NCI-H460 (cell line): ENCODE data around the gene NR2C2. TPM values are rescaled to one million over a fixed set of nuclear protein-coding genes. Genes with fewer than 3 reads are reported as not detected.

Experiments
- DNase-seq: peaks from one replicate; pipeline ENCODE4 v3.0.0-alpha.2; 2016; ENCODE audit warnings: low read depth; ENCODE audit errors: extremely low read depth
- total RNA-seq: library from RNA; depleted of rRNA; stranded (reverse); fragments of >200 nt; shearing (Covaris generic); gene quantifications from 2 replicates; pipeline ENCODE4 v1.2.3, GENCODE V29; 2014

Gene NR2C2
- total RNA-seq, 1 experiment from 2014 or later = 19.2 TPM

GRCh38 chr3:15014606-15015328 is 67.4 kb downstream of the NR2C2 start:
- DNase-seq = no peak

DNA sequence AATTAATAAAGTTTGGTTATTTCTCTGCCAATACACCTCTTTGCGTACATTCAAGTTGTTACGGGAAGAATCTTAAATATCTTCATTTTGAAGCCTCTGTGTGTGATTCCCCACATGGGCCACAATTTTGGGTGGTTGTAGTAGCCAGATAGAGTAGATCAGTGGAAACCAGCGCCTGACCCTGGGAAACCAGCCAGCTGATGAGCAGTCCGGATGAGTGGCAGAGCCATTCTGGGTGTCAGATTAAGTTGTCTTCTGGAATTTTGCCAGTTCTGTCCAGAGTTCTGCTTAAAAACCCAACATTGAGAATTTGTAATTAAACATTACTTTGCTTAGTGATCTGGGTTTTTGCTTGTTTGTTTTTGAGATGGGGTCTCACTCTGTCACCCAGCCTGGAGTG is 68.1 kb downstream of the NR2C2 start:
- DNase-seq = no peak

DNA sequence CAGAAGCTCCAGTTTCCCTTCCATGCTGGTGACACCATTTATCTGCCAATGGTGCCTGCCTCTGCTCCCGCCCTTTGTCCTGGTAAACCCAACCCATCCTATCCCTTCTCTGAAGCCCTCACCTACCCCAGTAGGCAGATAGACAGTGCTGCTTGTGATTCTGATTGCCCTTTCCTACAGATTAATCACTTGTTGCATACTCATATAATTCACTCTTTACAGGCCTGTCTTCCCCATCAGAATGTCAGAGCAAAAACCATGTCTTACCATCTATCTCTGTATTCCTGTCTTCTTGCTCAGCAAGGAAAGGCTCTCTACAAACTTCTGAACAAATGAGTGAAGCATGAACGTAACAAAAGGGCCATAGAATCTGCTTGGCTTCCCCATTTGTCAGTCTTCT is 69.8 kb downstream of the NR2C2 start:
- DNase-seq = no peak

DNA sequence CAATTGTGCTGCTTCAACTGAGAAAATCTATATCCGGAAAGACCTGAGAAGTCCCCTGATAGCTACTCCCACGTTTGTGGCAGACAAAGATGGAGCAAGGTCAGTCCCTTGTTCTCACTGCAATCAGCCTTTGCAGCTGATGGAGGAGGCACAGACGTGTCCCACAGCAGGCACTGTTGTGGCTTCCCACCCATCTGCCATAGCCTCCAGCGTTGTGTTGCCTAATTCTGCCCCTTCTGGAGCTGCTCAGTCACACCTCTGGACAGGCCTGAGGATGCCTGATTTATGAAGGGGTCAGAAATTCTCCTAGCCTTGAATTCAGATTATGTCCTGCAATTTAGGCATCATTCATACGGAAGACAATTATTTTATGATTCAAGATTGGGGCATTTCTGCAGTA is 75.9 kb downstream of the NR2C2 start:
- DNase-seq = no peak

DNA sequence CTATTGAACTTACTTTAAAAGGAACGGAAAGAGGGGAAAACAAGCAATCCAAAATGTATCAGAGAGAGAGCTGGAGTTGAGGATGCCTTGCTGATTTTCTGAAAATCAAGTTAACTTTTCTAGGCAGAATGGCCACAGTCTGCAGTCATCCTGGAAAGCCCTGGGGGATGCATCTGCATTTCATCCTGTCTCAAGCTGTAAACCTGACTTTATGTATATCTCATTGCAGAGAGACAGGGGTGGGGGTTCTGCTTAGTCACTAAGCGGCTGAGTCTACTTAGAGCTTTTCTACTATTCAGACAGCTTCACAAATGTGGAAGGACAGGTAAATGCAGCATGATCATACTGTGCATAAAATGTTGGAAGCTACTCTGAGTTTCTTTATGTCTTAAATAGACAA is 76.3 kb downstream of the NR2C2 start:
- no peak for DNase-seq

GRCh38 chr3:15029625-15030024 is 82.2 kb downstream of the NR2C2 start:
- DNase-seq = no peak

DNA sequence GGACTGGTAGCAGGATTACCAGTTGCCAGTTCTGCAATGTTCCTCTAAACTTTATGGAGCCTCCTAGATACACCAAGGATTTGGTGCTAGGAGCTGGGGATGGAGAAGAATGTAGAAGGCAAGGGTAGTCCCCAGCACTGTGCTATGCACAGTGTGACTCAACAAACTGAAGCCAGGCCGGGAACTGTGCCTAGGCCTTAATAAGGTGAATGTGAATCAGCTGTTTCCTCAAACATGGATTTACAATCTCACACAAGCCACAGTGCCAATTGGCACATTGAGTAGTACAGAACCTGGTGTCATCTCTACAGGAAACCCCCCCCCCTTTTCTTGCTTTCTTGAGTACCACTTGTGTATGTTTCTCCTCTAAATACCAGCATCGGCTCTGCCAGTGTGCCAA is 85.3 kb downstream of the NR2C2 start:
- no peak for DNase-seq

DNA sequence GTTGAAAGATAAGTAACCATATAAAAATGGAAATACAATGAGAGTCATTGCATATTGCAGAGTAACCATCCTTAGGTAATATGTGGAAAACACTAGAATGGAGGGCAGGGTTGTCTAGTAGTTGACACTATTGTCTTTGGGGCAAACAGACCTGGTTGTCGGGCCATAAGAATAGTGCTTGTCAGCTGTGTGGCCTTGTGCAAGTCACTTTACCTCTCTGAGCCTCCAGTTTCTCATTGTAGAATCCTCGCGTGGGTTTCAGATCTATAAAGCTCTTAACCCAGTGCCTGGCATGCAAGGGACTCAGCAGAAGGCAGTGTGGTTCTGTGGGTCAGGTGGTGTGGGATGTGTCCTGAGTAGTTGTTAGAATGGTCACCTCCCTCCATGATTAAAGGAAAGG is 85.7 kb downstream of the NR2C2 start:
- DNase-seq = no peak

- DNase-seq = no peak
These were observed 90.9 kb downstream of the NR2C2 start for GRCh38 chr3:15038306-15038705.

- DNase-seq = no peak
These were observed 93.5 kb downstream of the NR2C2 start for GRCh38 chr3:15040844-15041243.

DNA sequence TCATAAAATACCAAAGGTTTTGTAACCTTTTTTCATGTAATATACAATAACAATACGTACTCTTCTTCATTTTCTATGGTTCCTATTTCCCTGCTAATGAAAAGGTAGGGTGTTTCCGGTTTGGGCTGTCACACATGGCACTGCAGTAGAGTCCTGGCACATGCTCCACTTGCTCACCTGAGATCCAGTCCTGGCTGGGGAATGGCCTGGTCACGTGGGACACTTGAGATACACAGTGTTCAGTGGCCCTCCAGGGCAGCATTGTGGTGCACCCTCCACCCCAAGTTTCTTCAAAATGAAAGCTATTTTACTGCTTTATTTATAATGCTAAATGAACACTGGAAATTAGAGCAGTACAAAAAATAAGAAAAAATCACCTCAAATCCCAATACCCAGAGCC is 94.6 kb downstream of the NR2C2 start:
- DNase-seq = no peak

DNA sequence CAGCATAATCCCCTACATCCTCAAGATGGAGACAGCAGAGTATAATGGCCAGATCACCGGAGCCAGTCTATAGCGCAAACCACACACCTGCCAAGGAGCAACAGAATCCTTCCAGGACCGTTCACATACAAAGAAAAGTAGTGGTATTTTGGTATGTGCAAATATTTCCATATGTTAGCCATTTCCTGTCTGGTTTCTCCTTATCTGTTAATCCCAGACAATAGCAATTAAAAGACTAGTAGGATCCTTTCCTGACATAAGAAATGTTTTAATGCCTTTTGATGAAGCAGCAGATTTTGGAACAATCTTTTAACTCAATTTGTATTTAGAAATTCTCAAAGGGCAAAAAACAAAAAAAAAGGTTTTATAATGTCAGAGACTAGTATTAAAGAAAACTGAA is 95.6 kb downstream of the NR2C2 start:
- DNase-seq = no peak

DNA sequence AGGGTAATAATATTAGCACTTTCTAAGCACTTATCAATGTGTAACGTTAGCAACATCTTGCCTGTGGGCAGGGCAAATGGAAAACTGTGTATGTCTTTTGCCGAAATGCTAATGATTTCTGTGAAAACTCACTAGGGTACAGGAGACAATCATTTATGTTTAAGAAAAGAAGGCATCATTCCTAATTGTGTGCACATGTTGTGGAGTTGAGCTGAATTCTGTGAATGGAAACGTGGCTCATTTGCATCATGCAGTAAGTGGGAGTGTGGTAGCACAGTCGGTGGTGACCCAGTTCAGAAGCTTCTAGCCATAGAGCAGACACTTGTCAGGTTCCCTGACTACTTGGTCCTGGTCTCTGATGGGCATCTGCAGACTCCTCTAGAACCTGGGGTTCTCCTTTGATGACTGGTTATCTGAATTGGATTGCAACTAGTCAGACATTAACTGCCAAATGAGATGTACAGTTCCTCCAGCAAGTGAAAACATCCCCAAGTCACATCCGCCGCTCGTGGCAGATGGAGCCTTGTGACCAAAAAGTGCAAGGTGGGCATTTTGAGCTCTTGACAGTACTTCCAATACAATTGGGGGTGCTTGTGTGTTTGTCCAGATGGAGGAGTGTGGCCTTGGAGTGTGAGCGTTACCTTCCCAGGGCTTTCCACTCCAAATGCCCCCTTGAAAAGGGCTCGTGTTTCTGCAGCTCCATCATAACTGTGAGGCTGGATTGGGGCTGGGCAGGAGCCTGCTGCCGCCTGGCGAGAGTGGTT is 96.2 kb downstream of the NR2C2 start:
- no peak for DNase-seq

DNA sequence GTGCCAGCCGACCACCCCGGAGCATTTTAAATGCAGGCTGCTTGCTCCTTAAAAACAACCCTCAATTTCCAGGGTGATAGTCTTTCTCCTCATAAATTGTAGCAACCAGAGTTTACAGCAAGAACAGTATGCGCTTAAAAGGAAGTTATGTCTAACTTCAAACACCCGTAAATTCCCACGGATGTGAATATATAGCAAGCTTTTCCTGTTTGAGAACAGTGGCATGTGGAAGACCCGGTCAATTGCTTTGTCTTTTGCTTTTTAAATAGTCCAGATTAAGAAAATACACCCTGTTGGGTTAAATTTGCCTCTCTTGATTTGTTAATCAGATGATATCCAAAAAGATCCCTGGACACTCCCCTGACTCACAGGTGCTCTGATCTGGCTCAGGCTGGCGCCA is 96.9 kb downstream of the NR2C2 start:
- DNase-seq = no peak

DNA sequence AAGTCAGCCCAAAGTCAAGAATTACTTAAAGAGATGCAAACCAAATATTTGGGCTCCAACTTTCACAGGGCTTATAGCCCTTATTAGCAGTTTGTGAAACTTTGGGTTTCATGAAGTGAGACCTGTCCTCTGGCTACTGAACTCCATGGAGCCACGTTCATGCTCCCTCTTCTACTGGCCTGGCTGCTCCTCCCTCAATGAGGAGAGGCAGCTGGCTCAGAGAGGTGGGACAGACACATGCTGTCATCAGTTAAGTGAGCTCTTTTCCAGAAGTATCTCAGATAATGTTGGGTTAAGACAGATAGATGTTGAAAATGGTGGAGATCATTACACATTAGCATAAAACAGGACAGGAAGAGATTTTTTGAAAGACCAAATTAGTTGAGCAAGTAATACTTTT is 98.3 kb downstream of the NR2C2 start:
- DNase-seq = no peak

GRCh38 chr3:15049584-15049983 is 102.2 kb downstream of the NR2C2 start:
- DNase-seq = no peak

DNA sequence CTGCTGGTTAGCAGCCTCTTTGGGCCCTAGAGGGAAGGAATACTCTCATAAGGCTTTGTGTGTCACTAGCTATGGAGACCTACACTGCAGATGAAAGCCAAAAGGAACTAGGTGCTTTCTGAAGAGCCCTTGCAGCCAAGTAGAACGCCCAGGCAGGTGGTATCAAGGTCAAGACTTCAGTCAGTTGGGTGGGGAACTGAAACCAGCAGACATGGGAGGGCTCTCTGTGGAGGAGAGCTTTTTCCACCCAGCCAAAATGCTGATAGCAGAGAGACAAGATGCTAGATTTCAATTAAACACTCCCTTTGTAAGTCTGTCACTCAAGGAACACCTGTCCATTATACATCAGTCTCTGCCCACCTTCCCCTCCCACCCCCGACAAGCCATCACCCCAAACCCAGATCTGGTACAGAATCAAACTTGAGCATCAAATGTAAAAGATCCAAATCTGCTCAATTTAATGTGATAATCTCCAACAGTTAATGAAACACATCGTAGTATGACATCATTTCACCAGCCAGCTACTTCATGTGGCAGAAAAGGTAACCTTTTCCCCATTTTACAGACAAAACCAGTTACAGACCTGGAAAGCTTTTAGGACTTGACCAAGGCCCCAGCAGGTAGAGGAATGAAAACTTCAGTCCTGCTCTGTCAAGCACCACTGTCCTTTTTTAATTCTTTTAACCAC is 103.2 kb downstream of the NR2C2 start:
- DNase-seq = no peak

DNA sequence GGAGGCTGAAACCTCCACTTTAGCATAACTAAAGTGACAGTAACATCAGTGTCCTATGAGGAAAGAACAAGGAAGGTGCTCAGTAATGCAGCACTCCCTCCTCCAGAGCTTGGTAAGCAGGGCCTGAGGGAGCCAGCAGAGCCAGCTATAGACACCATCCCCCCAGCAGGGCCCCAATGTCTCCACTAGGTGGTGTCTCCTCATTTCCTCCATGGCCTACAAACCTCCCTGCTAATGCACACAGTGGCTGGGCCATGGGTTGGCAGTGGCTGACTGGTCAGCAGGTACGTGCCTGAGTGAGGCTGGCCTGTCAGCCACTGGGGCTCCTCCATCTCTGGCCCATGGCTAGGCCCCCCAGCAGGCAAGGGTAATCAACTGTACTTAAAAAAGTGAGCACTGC is 104.1 kb downstream of the NR2C2 start:
- DNase-seq = peak; percentile 36

GRCh38 chr3:15052335-15053242 is 105.2 kb downstream of the NR2C2 start:
- DNase-seq = no peak

GRCh38 chr3:15053541-15053940 is 106.2 kb downstream of the NR2C2 start:
- no peak for DNase-seq
